ENCODE results near the gene AAGAB. TPM values are rescaled to one million over a fixed set of nuclear protein-coding genes. Genes with fewer than 3 reads are reported as not detected.

The AAGAB gene
- total RNA-seq, 1 experiment from 2014 or later = 30.5 TPM

- peaks cover 73% of the 10 kb centered on the region for H3K36me3 ChIP-seq (ENCODE audit: low read depth, low read length)
- intact Hi-C loops (cut with micrococcal nuclease) = loop anchor here (1.0 to 2.0 kb wide), 3 partner anchors 25 to 101 kb away; no protein-coding TSS in a partner anchor
- no peak overlapping the region for H2AFZ ChIP-seq (ENCODE audit: low read length)
- H4K20me1 ChIP-seq (ENCODE audit: low read length) = no peaks in the 10 kb centered on the region
- BruUV-seq (replicated peaks) = TSS peak; percentile 31
- no peaks in the 10 kb centered on the region for H3K9me2 ChIP-seq (replicated peaks; ENCODE audit: low read length)
- H3K4me2 ChIP-seq (ENCODE audit: low read length) = peak overlapping the region; percentile 61
- no peaks in the 10 kb centered on the region for H3K27me3 ChIP-seq (ENCODE audit: low read length)
- H3K79me2 ChIP-seq (ENCODE audit: low read length) = peaks cover 66% of the 10 kb centered on the region
- peak overlapping the region; percentile 62 for H3K9ac ChIP-seq (ENCODE audit: low read length)
- POLR2A ChIA-PET (ENCODE audit: unreplicated experiment) = interaction anchor here (0.5 to 0.7 kb wide), 5 partner anchors 21 to 473 kb away, joined by 3 to 4 read pairs (median 3); partner anchors contain the start of gene SMAD6
- ATAC-seq (peak; percentile 79), DNase-seq (peak; percentile 94)
- H3F3A ChIP-seq (ENCODE audit: low read length, unreplicated experiment) = peaks cover 11% of the 10 kb centered on the region
- H3K9me3 ChIP-seq (ENCODE audit: low read length) = no peaks in the 10 kb centered on the region
- CTCF ChIA-PET = no interaction called here
- TF ChIP-seq EZH2phosphoT487 (IDR thresholded peaks at IDR 0.05; ENCODE audit: borderline replicate concordance, low read length) = no peak
- TF ChIP-seq EZH2 (IDR thresholded peaks at IDR 0.05; ENCODE audit: low read length, unreplicated experiment) = no peak
- no peak for TF ChIP-seq CTCF (conservative IDR thresholded peaks at IDR 0.05; ENCODE audit: low read depth, low read length)
- H3K27ac ChIP-seq (ENCODE audit: low read length) = peak overlapping the region; percentile 93
- no peak overlapping the region for H3K4me3 ChIP-seq (ENCODE audit: low read length)
- peaks cover 81% of the 10 kb centered on the region for H3K4me1 ChIP-seq (ENCODE audit: insufficient read depth, low read length)
These were observed 79.4 kb downstream of the AAGAB start for GRCh38 chr15:67174864-67175573.

- no peak for ATAC-seq
- intact Hi-C loops (cut with micrococcal nuclease) = loop anchor here (2.0 kb wide), 1 partner anchor 48 kb away; no protein-coding TSS in a partner anchor
- POLR2A ChIA-PET (ENCODE audit: unreplicated experiment) = interaction anchor here (0.5 to 0.6 kb wide), 2 partner anchors 69 to 472 kb away, joined by 4 read pairs; partner anchors contain the start of gene SMAD6
These were observed 80.0 kb downstream of the AAGAB start for GRCh38 chr15:67174446-67174845.

More at GRCh38 chr15:67174446-67174845, 80.0 kb downstream of the AAGAB start:
- H2AFZ ChIP-seq (ENCODE audit: low read length) = no peak overlapping the region
- CTCF ChIA-PET = no interaction called here
- peak overlapping the region; percentile 61 for H3K4me2 ChIP-seq (ENCODE audit: low read length)
- H3K79me2 ChIP-seq (ENCODE audit: low read length) = peaks cover 65% of the 10 kb centered on the region
- peak overlapping the region; percentile 62 for H3K9ac ChIP-seq (ENCODE audit: low read length)
- DNase-seq = no peak
- peak overlapping the region; percentile 93 for H3K27ac ChIP-seq (ENCODE audit: low read length)
- no peaks in the 10 kb centered on the region for H3K9me3 ChIP-seq (ENCODE audit: low read length)
- H3K4me3 ChIP-seq (ENCODE audit: low read length) = no peak overlapping the region
- no peaks in the 10 kb centered on the region for H3K9me2 ChIP-seq (replicated peaks; ENCODE audit: low read length)
- TF ChIP-seq CTCF (conservative IDR thresholded peaks at IDR 0.05; ENCODE audit: low read depth, low read length) = no peak
- TF ChIP-seq EZH2 (IDR thresholded peaks at IDR 0.05; ENCODE audit: low read length, unreplicated experiment) = no peak
- peaks cover 72% of the 10 kb centered on the region for H3K36me3 ChIP-seq (ENCODE audit: low read depth, low read length)
- BruUV-seq (replicated peaks) = no TSS peak
- no peaks in the 10 kb centered on the region for H3K27me3 ChIP-seq (ENCODE audit: low read length)
- no peaks in the 10 kb centered on the region for H4K20me1 ChIP-seq (ENCODE audit: low read length)
- peaks cover 11% of the 10 kb centered on the region for H3F3A ChIP-seq (ENCODE audit: low read length, unreplicated experiment)
- peaks cover 78% of the 10 kb centered on the region for H3K4me1 ChIP-seq (ENCODE audit: insufficient read depth, low read length)

All from PC-3 (cell line).